OCI-LY3 (cell line): ENCODE data around the gene NUMA1.

Experiments
- H2AFZ ChIP-seq: fragments of 200-600, 300-600 bp; shearing (Covaris generic); 2 replicates; pipeline ENCODE4 v1.6.0; 2014; ENCODE audit warnings: antibody characterized with exemption, low read depth, low read length
- H3K27ac ChIP-seq: fragments of 200-600, 300-600 bp; sonication (generic); 2 replicates; pipeline ENCODE4 v1.5.1; 2014; ENCODE audit warnings: mild to moderate bottlenecking, low read length, moderate library complexity, mixed read lengths
- H3K27me3 ChIP-seq: fragments of 200-600, 300-600 bp; sonication (generic); 2 replicates; pipeline ENCODE4 v1.6.1; 2014; ENCODE audit warnings: low read depth, low read length, mixed read lengths
- H3K36me3 ChIP-seq: fragments of 200-600, 300-600 bp; sonication (generic); replicated peaks from 2 replicates; pipeline ENCODE3; 2014; ENCODE audit warnings: low read depth, low read length, mixed read lengths
- H3K4me1 ChIP-seq: fragments of 300-600, 200-600 bp; sonication (generic); 2 replicates; pipeline ENCODE4 v1.6.1; 2014; ENCODE audit warnings: low read length, mixed read lengths
- H3K4me2 ChIP-seq: fragments of 200-600, 300-600 bp; sonication (generic); 2 replicates; pipeline ENCODE4 v1.6.1; 2014; ENCODE audit warnings: low read length, mixed read lengths
- H3K4me3 ChIP-seq: fragments of 300-600, 200-600 bp; sonication (generic); 2 replicates; pipeline ENCODE4 v1.5.1; 2014; ENCODE audit warnings: antibody characterized with exemption, mild to moderate bottlenecking, low read length, moderate library complexity
- H3K79me2 ChIP-seq: fragments of 300-600, 200-600 bp; shearing (Covaris generic); 2 replicates; pipeline ENCODE4 v1.6.1; 2014; ENCODE audit warnings: mild to moderate bottlenecking, low read length, mixed read lengths
- H3K9ac ChIP-seq: fragments of 300-600, 200-600 bp; shearing (Covaris generic); 2 replicates; pipeline ENCODE4 v1.6.0; 2014; ENCODE audit warnings: mild to moderate bottlenecking, low read length, moderate library complexity
- H3K9me3 ChIP-seq: fragments of 200-600, 300-600 bp; shearing (Covaris generic); 2 replicates; pipeline ENCODE4 v1.6.1; 2014; ENCODE audit warnings: low read length, mixed read lengths; ENCODE audit not compliant: insufficient read depth
- H4K20me1 ChIP-seq: fragments of 200-600, 300-600 bp; sonication (generic); 2 replicates; pipeline ENCODE4 v1.6.1; 2016; ENCODE audit warnings: low read length, mixed read lengths; ENCODE audit not compliant: insufficient read depth
- EZH2phosphoT487 ChIP-seq: fragments of 200-600 bp; shearing (Covaris generic); IDR thresholded peaks from 2 replicates; pipeline ENCODE4 v1.6.1; 2018; ENCODE audit warnings: antibody characterized with exemption, mixed run types, low read depth
- TF ChIP-seq, protein P1 (sequence below): fragments of 200-600, 300-600 bp; sonication (generic); IDR thresholded peaks from 2 replicates; pipeline ENCODE4 v1.5.1; 2014; ENCODE audit warnings: antibody characterized with exemption, low read length, low read depth

The NUMA1 gene

DNA sequence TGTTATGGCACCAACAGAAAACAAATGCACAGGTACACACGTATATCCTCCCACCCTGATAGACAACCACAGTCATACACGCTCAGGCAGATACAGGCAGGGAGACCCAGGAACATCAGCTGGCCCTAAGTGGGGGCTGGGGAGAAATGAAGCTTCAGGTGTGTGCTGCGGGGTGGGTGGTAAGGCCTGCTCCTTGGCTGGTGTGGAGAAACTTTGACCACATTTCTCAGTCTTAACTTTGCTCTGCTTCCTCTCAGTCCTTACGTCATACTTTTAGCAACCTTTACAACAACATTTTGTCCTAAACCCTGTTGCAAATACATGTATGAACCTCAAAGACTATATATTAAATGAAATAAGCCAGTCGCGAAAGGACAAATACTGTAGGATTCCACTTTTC is 38.9 kb upstream of the NUMA1 start:
- Histone ChIP-seq H2AFZ (no peak overlapping the region), H3K4me2 (no peak overlapping the region)
- no peak for TF ChIP-seq EZH2phosphoT487
- TF ChIP-seq, protein P1, sequence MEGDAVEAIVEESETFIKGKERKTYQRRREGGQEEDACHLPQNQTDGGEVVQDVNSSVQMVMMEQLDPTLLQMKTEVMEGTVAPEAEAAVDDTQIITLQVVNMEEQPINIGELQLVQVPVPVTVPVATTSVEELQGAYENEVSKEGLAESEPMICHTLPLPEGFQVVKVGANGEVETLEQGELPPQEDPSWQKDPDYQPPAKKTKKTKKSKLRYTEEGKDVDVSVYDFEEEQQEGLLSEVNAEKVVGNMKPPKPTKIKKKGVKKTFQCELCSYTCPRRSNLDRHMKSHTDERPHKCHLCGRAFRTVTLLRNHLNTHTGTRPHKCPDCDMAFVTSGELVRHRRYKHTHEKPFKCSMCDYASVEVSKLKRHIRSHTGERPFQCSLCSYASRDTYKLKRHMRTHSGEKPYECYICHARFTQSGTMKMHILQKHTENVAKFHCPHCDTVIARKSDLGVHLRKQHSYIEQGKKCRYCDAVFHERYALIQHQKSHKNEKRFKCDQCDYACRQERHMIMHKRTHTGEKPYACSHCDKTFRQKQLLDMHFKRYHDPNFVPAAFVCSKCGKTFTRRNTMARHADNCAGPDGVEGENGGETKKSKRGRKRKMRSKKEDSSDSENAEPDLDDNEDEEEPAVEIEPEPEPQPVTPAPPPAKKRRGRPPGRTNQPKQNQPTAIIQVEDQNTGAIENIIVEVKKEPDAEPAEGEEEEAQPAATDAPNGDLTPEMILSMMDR = no peak

DNA sequence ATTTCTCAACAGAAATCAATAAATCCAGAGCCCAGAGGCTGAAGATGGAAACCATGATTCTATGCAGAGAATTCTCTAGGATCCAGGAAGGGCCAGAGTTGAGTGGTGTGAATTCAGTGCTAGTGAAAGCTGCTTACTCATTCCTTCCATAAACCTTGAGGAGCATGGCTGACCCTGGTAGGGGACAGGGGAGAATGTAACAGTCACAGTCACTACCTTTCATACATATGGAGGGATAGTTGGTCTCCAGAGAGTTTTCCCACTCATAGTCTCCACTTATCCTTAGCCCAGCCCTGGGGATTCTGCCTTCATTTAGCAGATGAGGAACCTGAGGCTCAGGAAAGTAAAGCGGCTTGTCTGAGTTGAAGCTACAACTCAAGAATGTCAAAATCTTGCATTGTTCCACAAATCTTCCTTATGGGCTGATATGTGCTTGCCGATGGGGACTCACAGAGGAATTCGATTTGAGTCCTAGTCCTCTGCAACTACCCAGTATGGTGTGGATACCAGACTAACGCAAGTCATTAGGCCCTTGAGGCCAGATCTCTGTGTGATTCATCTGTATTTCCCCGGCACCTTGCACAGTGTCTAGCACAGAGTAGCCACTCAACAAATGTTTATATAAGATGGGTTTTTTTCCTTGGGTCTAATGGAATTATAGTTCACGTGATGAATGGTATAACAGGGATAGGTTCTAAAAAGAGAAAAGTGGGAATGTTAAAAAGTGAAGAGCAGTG is 35.8 kb upstream of the NUMA1 start:
- Histone ChIP-seq H3K27ac (no peak overlapping the region), H4K20me1 (no peaks in the 10 kb centered on the region), H3K9me3 (no peaks in the 10 kb centered on the region), H3K79me2 (0 out of 2 replicates have a peak, but pooled peaks cover 3% of the 10 kb centered on the region), H3K4me3 (no peak overlapping the region), H3K4me1 (peaks cover 13% of the 10 kb centered on the region), H3K27me3 (no peaks in the 10 kb centered on the region), H3K36me3 (no peaks in the 10 kb centered on the region), H2AFZ (no peak overlapping the region), H3K4me2 (no peak overlapping the region), H3K9ac (no peak overlapping the region)
- TF ChIP-seq, protein P1 = no peak
- TF ChIP-seq EZH2phosphoT487 = no peak

More for the DNA sequence above, 38.9 kb upstream of the NUMA1 start:
- Histone ChIP-seq H3K4me1 (no peaks in the 10 kb centered on the region), H3K27ac (no peak overlapping the region), H3K9me3 (no peaks in the 10 kb centered on the region), H3K36me3 (no peaks in the 10 kb centered on the region), H4K20me1 (no peaks in the 10 kb centered on the region), H3K79me2 (no peaks in the 10 kb centered on the region), H3K9ac (no peak overlapping the region), H3K27me3 (no peaks in the 10 kb centered on the region), H3K4me3 (no peak overlapping the region)

DNA sequence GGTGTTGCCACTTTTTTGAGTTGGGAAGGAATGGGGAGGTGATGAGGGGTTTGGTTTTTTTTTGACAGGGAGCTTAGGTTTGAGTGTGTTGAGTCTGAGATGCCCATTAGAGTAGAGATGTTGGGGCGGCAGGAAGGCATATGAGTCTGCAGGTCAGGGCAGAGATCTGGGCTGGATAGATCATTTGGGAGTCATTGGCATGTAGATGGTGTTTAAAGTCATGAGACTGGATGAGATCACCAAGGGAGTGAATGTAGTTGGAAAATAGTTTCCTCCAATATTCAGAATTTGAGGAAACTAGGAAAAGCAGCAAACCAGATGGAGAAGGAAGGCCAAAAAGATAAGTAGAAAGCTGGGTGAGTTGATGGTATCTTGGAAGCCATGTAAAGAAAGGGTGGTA is 34.2 kb upstream of the NUMA1 start:
- Histone ChIP-seq H3K4me2 (no peak overlapping the region), H4K20me1 (no peaks in the 10 kb centered on the region), H2AFZ (no peak overlapping the region), H3K27me3 (no peaks in the 10 kb centered on the region), H3K4me1 (peaks cover 15% of the 10 kb centered on the region), H3K27ac (no peak overlapping the region), H3K79me2 (0 out of 2 replicates have a peak, but pooled peaks cover 3% of the 10 kb centered on the region), H3K9ac (no peak overlapping the region), H3K9me3 (no peaks in the 10 kb centered on the region), H3K36me3 (peaks cover 3% of the 10 kb centered on the region), H3K4me3 (no peak overlapping the region)
- TF ChIP-seq, protein P1 = no peak
- TF ChIP-seq EZH2phosphoT487 = no peak

DNA sequence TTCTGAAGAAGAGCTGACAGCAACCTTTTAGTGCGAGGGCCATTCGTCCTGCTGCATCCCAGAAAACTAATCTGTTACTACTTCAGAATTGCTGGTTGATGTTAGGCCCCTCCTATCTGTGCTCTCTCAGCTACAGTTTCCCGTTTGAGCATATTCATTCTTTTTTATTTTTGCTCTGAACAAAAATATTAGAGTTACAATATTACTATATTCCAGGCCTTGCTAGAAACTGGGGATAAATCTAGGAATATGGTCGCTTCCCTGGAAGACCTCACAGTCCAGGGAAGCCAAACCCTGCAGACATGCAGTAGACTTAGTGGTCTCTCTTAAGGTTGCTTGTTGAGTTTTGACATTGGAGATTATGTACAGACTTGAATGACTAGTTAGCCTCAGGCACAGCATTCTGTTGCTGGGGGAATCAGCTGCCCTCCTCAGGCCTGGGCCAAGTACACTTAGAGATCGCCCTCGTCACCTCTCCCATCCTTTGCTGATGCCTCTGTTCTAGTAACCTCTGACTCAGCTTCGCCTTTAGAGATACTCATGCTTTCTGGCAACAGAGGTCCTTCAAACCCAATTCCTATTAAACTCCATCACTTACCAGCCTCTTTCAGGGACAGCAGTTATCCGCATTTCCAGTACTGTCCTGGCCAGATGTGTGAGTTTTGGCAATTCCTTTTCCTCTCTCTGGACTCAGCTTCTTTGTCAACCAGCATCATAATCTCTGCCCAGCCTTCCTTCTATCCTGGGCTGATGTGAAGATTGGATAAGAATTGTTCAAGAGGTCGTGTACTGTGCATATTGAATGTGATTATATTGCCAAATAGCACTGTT is 32.9 kb upstream of the NUMA1 start:
- Histone ChIP-seq H3K79me2 (0 out of 2 replicates have a peak, but pooled peaks cover 3% of the 10 kb centered on the region), H3K36me3 (peaks cover 3% of the 10 kb centered on the region), H3K9ac (peak overlapping the region; percentile 88), H3K27ac (peak overlapping the region; percentile 85), H3K9me3 (no peaks in the 10 kb centered on the region), H3K4me3 (peak overlapping the region; percentile 87), H3K4me2 (peak overlapping the region; percentile 91), H4K20me1 (no peaks in the 10 kb centered on the region), H2AFZ (peak overlapping the region; percentile 90), H3K4me1 (peaks cover 15% of the 10 kb centered on the region), H3K27me3 (no peaks in the 10 kb centered on the region)
- TF ChIP-seq, protein P1 = no peak
- TF ChIP-seq EZH2phosphoT487 = no peak
